Measurements from ENCODE around the gene DPF3.

DPF3 gene

DNA sequence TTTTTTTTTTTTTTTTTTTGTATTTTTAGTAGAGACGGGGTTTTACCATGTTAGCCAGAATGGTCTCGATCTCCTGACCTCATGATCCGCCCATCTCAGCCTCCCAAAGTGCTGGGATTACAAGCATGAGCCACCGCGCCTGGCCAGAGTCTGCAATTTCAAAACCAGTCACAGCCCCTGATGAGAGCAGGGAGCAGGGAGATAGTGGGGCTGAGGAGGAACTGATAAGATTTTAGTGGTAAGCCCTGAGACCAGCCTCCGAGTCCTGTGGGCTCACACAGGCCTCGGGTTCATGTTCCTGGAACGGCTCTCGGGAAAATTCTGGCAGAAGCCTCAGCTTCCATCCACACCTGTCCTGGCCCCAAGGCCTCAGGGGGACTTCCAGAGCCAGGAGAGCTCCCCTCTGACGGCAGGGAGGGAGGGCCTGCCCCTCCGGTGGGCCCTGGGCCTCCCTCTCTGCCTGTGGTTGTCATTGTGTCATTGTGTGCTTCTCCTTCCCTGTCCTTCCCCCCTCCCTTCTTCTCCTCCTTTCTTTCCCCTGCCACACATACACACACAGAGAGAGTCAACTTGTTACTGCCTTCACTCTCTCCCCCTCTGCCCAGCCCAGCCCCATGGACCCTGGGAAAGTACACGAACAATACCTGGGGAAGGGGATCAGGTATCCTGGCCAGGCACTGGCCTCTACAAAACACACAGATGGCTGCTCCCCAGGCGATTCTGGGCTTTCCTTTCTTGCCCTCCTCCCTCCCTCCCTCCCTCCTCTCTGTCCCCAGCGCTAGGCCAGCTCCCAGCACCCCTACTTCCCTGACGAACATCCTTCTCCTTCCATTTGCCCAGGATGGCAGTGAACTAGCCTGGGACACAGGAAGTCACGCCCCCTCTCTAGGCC is 294.1 kb downstream of the DPF3 start:
- no peak for DNase-seq (ENCODE audit: low read depth)

DNA sequence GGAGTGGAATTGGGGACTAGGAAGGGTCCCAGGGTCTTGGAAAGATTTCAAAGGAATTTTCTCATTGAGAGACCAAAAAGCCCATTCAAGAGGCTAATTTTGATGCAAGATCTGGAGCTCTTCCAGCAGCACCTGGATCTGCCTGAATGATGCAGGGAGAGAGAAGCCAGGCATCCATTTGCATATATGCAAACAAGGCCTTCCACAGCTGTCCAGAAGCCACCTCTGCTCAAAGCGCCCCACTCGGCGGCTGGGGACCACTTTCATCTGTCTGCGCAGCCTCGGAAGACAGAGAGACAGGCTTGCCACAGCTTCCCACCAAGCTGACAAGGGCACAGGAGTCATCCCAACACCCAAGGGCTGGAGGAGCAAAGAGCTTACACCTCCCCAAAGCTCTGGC is 295.6 kb downstream of the DPF3 start:
- DNase-seq (ENCODE audit: low read depth), result no peak

DNA sequence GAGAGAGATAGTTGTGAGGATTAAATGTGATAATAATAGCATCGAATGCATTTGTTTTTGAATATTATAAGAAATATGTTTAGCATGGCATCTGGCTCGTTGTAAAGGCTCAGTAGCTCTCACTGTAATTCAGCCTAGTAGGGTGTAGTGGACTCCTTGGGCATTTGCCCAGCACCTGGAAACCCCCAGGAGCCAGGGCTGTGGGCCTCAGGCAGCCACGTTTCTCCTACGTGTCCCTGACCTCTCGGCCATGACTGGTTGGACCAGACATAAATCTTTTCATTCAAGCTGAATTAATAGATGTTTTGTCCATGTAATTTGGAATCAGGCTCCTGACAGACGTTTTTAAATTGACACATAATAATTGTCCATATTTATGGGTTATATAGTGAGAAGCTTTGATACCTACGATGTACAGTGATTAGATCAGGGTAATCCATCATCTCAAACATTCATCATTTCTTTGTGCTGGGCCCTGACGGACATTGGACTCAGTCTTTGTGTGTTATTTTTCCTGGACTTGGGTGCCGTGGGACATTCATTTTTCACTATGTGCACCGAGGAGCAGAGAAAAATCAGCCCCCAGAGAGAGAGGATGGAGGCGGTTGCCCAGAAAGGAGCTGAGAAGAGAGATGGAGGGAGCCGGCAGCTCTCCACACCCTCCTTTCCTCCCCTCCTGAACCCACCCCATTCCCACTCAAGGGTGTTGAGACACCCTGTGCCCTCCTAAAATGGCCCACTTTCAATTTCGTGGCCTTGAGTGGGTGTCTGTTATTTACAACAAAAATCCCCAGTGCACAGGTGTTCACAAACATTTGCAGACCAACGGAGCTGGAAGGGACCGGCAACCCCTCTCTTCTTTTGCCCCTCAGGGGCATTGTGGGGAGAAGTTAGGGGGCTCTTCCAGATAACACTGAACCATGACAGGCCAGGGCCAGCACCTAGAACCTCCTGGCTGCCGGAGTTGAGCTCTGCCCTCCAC is 296.4 kb downstream of the DPF3 start:
- DNase-seq (ENCODE audit: low read depth), result no peak

DNA sequence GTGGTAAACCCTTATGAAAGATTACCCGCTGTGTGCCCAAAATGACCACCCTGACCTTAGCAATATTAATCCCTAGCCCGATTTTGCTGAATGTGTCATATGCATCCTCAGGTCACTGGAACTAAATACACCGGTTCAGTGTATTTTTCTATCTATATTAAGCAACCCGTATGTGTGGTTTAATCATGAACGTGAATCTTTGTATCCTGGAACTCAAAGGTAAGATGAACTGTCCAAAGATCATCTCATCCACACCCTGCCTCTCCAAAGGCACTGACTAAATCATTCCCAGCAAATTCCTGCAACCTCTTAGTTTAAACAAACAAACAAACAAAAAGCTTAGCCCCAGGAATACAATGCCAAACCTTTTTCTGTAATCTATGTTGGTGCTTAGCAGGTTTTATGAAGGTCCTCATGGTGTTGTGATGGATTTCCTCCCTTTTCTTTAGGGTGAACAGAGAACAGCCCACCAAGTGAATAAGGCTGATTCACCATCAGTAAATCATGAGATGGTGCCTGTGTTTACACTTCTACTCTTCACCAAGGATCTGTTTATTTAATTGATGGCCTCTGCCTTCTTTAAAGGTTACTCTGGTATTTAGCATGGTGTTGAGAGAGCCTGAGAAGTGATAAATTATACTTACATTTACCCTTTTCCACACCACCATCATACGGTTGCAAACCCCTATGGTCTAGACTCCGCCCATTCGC is 298.6 kb downstream of the DPF3 start:
- DNase-seq (ENCODE audit: low read depth), result no peak

DNA sequence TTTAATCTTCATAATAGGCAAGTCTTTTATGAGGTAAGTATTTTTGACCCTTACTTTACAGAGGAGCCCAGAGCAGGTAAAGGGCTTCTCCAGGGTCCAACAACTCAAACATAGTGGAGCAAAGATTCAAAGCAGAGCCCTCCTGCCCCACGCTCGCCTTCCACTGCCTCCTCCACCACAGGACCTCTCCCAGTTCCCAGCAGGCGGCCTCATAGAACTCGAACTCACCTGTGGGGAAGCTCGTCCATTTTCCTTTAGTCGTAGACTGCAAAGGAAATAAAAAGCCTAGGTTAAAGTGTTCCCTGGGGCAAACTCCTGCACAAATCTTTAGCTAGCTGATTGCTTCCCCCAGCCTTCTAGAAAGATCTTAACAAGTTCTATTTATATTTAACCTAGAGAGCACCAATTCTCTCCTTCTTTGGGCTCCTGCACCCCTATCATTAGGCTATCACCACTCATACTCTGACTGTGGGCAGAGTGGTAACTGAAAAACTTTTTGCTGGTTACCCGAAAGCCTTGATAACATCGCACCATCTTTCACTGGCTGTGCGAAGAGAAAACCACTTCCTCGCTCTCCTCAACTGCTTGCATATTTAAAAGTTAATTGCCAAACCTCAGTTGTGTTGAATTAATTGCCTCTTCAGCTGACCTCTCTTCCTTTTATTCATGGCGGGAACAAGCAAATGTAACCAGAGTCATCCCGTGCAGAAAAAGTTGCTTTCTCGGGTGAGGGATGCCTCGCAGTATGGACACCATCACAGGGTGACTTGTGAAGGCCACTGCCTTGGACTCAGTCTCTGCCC is 299.6 kb downstream of the DPF3 start:
- DNase-seq (ENCODE audit: low read depth), result no peak

DNA sequence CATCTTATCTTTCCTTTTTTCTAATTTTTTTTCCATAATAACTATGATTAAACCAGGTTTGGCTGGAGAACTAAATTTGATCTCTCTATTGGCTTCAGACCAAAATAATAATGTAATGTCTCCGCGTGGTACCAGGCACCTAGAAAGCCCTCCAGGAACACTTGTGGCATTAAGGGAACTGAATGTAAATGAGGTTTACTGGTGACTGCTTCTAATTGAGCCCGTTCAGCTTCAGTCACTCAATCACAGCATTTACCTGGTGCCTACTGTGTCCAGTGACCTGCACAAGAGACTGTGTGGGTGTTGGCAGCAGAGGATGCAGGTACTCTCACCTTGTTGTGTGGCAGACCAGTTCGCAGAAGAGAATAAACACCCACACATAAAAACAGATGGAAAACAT is 302.5 kb downstream of the DPF3 start:
- DNase-seq (ENCODE audit: low read depth), result no peak

DNA sequence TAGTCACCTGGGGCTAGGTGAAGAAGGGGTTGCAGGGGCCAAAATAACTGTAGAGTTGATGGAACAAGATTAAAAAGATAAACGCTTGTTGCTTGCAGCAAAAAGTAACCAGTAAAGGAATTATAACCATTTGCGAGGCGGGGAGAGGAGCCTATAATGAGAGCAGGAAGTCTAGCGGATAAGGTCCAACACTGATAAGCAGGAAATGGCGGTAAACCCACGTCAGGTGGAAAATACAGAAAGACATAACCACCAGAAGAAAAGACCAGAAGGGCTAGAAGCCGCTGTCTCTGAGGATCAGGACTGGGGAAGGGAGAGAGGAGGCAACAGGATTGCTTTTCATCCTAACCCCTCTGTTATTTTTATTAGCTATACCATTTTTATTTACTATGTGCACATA is 303.3 kb downstream of the DPF3 start:
- no peak for DNase-seq (ENCODE audit: low read depth)

DNA sequence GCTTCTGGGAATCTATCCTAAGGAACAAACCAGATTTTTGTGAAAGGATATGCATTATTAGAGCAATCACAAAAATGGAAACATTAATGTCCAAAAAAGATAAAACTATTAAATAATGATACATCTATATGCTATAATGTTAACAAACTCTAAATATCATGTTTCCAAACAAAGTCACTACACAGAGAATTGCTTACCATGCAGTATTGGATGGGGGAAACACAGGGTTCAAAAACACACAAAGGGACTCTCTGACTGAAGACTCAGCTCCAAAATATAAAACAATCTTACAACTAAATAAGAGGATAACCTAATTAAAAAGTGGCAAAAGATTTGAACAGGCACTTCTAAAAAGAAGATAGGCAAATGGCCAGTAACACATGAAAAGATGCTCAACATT is 304.2 kb downstream of the DPF3 start:
- DNase-seq (ENCODE audit: low read depth), result no peak

DNA sequence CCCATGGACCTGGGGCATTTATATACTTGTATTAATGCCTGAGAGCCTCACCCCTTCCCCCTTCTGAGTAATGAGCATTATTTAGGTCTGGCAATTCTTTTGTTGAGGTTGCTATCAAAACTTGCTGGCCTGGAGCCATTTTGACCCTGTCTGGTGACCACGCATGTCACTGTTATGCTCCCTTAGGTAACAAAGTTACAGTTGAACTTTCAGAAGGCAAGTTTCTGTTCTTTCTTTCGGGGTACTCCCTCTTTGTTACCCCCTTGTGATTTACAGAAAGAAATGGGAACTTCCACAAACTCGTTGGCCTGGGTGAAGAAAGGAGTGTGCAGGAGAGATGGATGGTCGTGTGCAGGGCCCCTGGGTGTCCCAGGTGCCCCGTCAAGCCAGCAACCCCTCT is 305.4 kb downstream of the DPF3 start:
- DNase-seq (ENCODE audit: low read depth), result no peak

DNA sequence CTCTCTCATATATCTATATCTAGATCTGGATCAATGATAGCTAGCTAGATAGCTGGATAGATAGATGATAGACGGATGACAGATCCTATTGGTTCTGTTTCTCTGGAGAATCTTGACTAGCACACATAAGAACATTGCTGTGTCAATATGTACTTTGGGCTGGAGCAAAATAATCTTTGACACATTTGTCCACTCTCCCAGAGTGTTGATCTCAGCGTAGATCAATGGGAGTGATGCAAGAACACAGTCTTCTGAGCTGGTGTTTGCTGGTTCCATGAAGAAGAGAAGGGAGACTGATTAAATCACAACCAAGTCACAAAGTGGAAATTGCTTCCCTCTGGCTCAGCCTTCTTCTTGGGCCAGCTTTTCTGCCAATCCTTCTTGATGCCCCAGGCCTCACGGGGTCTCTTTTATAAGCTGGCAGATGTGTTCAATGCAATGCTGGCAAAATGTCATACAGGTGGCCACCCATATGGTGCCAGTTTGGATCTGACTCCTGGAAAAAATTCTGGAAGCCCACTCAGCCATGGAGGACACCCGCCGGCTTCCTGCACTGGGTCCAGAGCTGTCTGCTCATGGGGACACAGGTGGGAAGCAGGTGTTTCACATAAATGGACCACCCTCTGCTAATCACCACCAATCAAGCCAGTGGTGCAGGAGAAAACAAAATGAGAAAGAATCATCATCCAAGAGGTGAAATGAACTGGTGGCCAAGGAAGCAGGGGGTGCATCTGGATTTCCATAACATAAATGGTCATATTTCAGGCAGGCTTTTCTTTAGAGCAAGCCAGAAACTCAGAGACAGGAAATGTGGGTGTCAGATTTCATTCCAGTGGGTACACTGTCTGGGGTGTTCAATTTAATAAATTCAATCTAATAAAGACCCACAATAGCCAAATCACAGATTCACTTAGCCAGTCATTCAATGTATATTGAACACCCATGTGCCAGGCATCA is 310.3 kb downstream of the DPF3 start:
- no peak for DNase-seq (ENCODE audit: low read depth)

DNA sequence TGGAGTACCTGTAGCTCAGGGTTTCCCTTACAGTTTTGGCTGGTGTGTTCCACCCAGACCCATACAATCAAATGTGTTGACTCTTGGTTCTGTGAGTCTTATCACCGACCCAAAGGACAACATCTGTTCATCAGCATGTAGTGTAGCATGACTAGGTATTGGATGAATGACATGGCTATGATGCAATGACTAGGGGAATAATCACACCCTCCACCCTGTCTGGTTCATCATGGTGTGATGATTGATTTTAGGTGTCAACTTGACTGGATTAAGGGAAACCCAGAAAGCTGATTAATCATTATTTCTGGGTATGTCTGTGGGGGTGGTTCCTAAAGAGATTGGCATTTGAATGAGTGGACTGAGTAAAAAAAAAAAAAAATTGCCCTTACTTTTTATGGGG is 311.3 kb downstream of the DPF3 start:
- no peak for DNase-seq (ENCODE audit: low read depth)

DNA sequence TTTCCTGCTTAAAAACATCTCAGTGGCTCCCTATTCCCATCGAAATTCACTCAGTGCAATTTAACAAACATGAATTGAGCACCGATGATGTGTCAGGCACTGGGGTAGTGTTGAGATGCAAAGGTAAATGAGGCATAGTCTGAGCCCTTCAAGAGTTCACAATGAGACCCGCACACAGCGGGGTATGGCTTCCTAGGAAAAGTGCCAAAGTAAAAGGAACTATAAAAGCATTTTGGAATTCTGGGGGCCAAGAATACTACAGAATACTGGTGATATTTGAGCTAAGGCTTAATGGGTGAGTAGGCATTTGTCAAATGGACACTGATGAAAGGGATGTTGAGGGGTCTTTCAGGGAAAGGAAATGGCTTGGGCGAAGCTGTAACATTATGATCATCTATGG is 315.4 kb downstream of the DPF3 start:
- no peak for DNase-seq (ENCODE audit: low read depth)

DNA sequence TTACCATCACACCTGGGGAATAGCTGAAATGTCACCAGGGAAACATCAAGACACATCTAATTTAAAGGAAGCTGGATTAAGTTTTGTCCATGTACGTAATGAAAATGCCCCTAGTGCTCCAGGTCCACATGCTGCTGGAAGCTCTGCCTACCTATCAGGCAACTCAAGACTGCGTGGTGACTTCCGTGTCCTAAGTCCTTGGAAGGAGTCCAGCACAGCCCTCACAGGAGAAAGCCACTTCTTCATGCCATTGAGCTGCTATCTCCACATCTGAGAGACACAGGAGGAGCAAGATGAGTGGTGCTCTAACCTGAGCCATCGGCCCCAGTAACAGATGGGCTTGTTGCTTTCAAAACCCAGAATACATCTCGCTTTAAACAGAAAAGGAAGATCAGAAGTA is 316.4 kb downstream of the DPF3 start:
- DNase-seq (ENCODE audit: low read depth), result no peak

DNA sequence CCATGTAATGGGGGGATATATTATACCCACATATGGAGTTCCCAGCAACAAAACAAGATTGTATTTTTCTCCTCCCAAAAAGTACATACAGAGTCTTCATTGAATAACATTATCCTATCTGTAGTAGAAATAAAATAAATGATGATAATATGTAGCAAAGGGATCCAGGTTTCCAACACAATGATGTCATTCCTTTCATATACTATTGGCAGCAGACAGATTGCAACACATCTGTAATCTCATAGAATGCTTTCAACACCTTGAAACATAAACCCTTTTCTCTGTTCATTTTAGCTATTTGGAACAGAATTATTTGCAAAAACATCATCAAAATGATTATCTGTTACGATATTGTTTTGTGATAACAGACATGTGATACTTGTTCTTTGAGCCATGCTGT is 317.6 kb downstream of the DPF3 start:
- no peak for DNase-seq (ENCODE audit: low read depth)

DNA sequence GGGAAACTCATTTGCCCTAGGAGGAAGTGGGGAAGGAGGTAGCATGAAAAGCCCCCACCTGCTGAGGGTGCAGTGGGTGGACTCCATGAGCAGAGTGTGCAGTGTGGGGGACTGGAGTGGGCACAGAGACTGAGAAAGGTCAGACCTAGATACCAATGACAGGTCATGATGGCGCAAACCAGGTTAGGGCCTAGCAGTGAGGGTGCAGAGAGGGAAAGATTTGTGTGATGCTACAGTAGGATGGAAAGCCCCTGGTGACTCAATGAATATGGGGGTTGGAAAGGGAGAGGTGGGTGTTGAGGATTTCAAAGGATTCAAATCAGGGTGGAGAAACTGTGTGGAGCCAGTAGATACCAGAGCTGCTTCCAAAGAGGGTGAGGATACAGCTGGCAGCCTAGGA is 319.2 kb downstream of the DPF3 start:
- no peak for DNase-seq (ENCODE audit: low read depth)

DNA sequence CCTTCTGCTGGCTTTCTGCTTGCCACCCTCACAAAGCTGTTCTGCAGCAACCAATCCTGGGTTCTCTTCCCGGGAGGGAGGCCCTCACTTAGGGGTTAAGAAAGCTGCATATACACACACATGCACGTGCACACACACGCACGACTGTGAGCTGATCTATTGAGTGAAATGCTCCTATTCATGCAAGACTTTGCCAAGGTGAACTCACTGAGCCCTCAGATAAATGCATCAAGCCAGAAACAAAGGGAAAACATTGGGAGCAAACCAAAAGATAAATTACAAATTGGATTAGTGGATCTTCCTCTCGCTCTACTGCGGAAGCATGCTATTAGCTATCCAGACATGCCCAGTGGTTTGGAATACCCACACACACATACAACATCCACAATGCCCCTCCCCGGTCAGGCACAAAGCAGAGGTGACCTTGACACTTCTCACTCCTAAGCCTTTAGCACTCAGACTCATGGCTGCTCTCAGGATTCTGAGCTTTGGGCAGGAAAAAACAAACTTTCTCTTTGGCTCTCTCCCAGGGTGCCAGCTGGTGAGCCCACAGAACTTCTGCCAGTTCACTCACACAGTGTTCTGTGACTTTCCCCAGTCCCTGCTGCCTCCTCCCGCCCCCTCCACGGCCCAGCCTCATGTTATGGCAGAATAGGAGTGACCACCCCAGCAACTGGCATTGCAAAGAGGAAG is 320.0 kb downstream of the DPF3 start:
- no peak for DNase-seq (ENCODE audit: low read depth)
